Endothelial cell (in vitro differentiated cells): ENCODE data around the gene PDZD2. TPM values are rescaled to one million over a fixed set of nuclear protein-coding genes. Genes with fewer than 3 reads are reported as not detected.
A peak's percentile ranks its signal among the peaks of the same experiment; 100 is the strongest.

Experiments used
- DNase-seq: peaks from one replicate; pipeline ENCODE4 v3.0.0; 2021; ENCODE audit warnings: low spot score
- H3K27ac Mint-ChIP-seq: one replicate; pipeline ENCODE4 v1.8.0; 2021; ENCODE audit warnings: mixed read lengths, inconsistent platforms; ENCODE audit not compliant: unreplicated experiment
- H3K27me3 Mint-ChIP-seq: one replicate; pipeline ENCODE4 v1.8.0; 2021; ENCODE audit warnings: mild to moderate bottlenecking, moderate library complexity, mixed read lengths, inconsistent platforms; ENCODE audit not compliant: unreplicated experiment
- H3K36me3 Mint-ChIP-seq: one replicate; pipeline ENCODE4 v1.8.0; 2021; ENCODE audit warnings: mild to moderate bottlenecking, low read depth, mixed read lengths, inconsistent platforms; ENCODE audit not compliant: unreplicated experiment
- H3K4me1 Mint-ChIP-seq: one replicate; pipeline ENCODE4 v1.8.0; 2021; ENCODE audit warnings: mild to moderate bottlenecking, mixed read lengths, inconsistent platforms; ENCODE audit not compliant: unreplicated experiment
- H3K4me3 Mint-ChIP-seq: one replicate; pipeline ENCODE4 v1.8.0; 2021; ENCODE audit warnings: mild to moderate bottlenecking, mixed read lengths, inconsistent platforms; ENCODE audit not compliant: unreplicated experiment
- H3K9me3 Mint-ChIP-seq: one replicate; pipeline ENCODE4 v1.8.0; 2021; ENCODE audit warnings: mixed read lengths, inconsistent platforms; ENCODE audit not compliant: unreplicated experiment
- total RNA-seq: library from RNA; stranded (reverse); fragmentation: NEBNext Ultra II Directional; extraction: Animal tissue kit (Norgen Biotek cat#: 25700); gene quantifications from one replicate; pipeline ENCODE4 v1.2.1, GENCODE V29; 2021; ENCODE audit not compliant: unreplicated experiment
- TF ChIP-seq, protein P1 (sequence below): fragments of 200-600 bp; sonication (generic); IDR thresholded peaks from one replicate; pipeline ENCODE4 v1.5.0; 2021; ENCODE audit warnings: antibody characterized with exemption; ENCODE audit not compliant: unreplicated experiment

PDZD2 gene
- total RNA-seq, 1 donor from 2014 or later = 71.1 TPM

DNA sequence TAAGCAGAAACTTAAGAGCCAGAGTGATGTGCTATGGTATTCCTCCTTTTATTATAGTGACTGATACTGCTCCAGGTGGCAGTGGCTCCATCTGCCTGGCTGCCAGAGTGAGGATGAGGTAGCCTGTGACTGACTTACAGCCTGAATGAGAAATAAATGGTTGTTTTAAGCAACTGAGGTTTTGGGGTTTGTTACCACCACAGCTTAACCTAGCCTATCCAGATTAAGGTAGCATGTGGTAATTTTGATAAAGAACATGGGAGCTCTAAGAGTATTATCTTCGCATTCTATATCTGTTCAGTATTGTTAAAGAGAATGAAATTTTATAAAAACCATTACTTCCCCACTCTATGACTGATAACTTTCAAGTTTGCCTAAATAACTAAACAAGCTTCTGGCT, 496.2 kb downstream of the PDZD2 start:
- Mint-ChIP-seq H3K27ac (no peak overlapping the region), H3K36me3 (peaks cover 23% of the 10 kb centered on the region), H3K4me3 (peak overlapping the region; percentile 12), H3K4me1 (peaks cover 12% of the 10 kb centered on the region), H3K9me3 (no peaks in the 10 kb centered on the region), H3K27me3 (peaks cover 2% of the 10 kb centered on the region)
- DNase-seq = no peak
- TF ChIP-seq, protein P1, sequence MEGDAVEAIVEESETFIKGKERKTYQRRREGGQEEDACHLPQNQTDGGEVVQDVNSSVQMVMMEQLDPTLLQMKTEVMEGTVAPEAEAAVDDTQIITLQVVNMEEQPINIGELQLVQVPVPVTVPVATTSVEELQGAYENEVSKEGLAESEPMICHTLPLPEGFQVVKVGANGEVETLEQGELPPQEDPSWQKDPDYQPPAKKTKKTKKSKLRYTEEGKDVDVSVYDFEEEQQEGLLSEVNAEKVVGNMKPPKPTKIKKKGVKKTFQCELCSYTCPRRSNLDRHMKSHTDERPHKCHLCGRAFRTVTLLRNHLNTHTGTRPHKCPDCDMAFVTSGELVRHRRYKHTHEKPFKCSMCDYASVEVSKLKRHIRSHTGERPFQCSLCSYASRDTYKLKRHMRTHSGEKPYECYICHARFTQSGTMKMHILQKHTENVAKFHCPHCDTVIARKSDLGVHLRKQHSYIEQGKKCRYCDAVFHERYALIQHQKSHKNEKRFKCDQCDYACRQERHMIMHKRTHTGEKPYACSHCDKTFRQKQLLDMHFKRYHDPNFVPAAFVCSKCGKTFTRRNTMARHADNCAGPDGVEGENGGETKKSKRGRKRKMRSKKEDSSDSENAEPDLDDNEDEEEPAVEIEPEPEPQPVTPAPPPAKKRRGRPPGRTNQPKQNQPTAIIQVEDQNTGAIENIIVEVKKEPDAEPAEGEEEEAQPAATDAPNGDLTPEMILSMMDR = no peak

DNA sequence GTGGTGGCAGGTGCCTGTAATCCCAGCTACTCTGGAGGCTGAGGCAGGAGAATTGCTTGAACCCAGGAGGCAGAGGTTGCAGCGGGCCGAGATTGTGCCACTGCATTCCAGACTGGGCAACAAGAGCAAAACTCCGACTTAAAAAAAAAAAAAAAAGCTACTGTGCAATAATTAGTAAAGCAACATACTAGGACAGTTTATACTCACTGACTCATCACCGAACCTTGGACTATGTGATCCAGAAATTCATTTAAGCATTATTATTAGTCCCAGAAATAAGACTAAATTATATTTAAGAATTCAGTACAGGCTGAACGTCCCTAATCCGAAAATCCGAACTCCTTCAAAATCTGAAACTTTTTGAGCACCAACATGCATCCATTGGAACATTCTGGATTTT, 497.4 kb downstream of the PDZD2 start:
- peaks cover 21% of the 10 kb centered on the region for H3K36me3 Mint-ChIP-seq
- peaks cover 2% of the 10 kb centered on the region for H3K27me3 Mint-ChIP-seq
- H3K27ac Mint-ChIP-seq = no peak overlapping the region
- no peak overlapping the region for H3K4me3 Mint-ChIP-seq
- no peaks in the 10 kb centered on the region for H3K9me3 Mint-ChIP-seq
- H3K4me1 Mint-ChIP-seq = peaks cover 9% of the 10 kb centered on the region
- TF ChIP-seq, protein P1 = no peak
- no peak for DNase-seq

DNA sequence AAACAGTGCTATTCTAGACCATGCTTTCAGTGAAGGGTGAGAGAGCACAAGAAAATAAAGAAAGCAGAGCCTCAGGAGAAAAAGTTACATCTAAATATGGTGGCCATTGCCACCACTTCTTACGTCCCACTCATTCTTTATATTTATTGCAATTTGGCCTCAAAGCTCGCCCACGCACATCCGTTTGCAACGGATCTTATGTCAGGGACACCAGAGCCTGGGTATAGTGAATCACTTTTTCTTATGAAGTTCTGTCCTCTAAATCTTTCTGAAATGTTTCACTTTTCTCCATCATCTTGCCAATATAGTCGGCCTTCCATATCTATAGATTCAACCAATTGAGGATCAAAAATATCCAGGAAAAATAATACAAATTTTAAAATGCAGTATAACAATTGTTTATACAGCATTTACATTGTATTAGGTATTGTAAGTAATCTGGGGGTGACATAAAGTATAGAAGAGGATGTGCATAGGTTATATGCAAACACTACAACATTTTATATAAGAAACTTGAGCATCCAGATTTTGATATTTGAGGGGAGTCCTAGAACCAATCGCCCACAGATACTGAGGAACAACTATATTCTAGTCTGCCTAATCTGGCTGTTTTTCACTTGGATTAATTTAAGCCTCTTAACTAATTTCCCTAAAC, 500.0 kb downstream of the PDZD2 start:
- peaks cover 5% of the 10 kb centered on the region for H3K27me3 Mint-ChIP-seq
- no peaks in the 10 kb centered on the region for H3K9me3 Mint-ChIP-seq
- H3K4me1 Mint-ChIP-seq = peaks cover 7% of the 10 kb centered on the region
- no peak overlapping the region for H3K27ac Mint-ChIP-seq
- H3K36me3 Mint-ChIP-seq = peaks cover 20% of the 10 kb centered on the region
- TF ChIP-seq, protein P1 = no peak
- no peak for DNase-seq
- H3K4me3 Mint-ChIP-seq = no peak overlapping the region

DNA sequence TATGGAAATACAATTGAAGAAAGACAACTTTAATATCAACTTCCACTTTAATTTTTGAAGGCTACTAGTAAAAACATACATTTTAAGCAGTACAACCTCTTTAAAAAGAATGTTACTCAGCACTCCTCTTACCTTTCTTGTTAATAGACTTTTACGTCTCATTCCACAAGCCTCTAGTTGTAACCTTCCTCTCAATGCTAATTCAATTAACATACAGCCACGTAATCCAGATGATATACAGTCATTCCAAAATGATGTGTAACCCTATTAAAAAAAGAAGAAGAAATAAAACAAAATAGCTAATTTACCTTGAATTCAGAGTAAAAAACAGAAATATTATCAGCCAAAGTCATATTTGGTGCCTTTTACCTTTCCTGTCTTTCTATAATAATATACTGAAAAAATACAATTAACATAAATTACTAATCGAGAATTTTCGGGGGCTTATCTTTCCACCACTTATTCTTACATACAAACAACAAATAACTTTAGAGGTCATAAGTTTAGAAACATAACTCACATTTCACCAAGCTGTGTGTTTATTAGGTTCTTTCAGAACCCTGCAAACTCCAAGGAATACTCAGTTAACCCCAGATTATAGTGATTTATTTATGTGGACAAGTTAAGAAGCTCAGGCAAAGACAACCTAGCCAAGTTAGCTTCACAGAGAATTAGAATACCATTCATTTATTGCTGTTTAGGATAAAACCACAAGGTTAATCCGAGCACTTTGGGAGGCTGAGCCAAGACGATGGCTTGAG, 504.9 kb downstream of the PDZD2 start:
- peaks cover 12% of the 10 kb centered on the region for H3K4me1 Mint-ChIP-seq
- H3K27ac Mint-ChIP-seq = no peak overlapping the region
- TF ChIP-seq, protein P1 = no peak
- no peaks in the 10 kb centered on the region for H3K9me3 Mint-ChIP-seq
- H3K36me3 Mint-ChIP-seq = peaks cover 14% of the 10 kb centered on the region
- no peak for DNase-seq
- H3K27me3 Mint-ChIP-seq = peaks cover 5% of the 10 kb centered on the region
- H3K4me3 Mint-ChIP-seq = no peak overlapping the region
